Right lobe of liver (tissue), 6 donors: ENCODE data around the gene RBP4. TPM values are rescaled to one million over a fixed set of nuclear protein-coding genes. Genes with fewer than 3 reads are reported as not detected.

Experiments
- ATAC-seq, 4 donors: fragments of 200-7000 bp; cut with Tn5 transposase; one replicate each; pipeline ENCODE4 v1.9.1; 2020; ENCODE audit warnings: mild to moderate bottlenecking in 4 of 4, moderate library complexity in 4 of 4
- DNase-seq, 3 donors: peaks; one replicate each; pipeline ENCODE4 v3.0.0-alpha.2; 2020
- H3K27ac ChIP-seq, 3 donors: fragments of 200-600 bp; one replicate each; pipeline ENCODE4 v1.8.0; 2022
- H3K27me3 ChIP-seq, 2 donors: fragments of 200-600 bp; one replicate each; pipeline ENCODE4 v1.8.0; 2022
- H3K36me3 ChIP-seq, 4 donors: fragments of 200-600 bp; sonication (generic) in 1 of 4; one replicate each; pipeline versions ENCODE4 v1.5.1 to v1.8.0; 2017 to 2022; ENCODE audit warnings: control low read depth in 1 of 4
- H3K4me1 ChIP-seq, 4 donors: fragments of 200-600 bp; sonication (generic) in 1 of 4; one replicate each; pipeline versions ENCODE4 v1.5.1 to v1.8.0; 2017 to 2022; ENCODE audit warnings: control low read depth in 1 of 4
- H3K4me3 ChIP-seq, 3 donors: fragments of 200-600 bp; one replicate each; pipeline ENCODE4 v1.8.0; 2022
- H3K9me3 ChIP-seq, 4 donors: fragments of 200-600 bp; sonication (generic) in 1 of 4; one replicate each; pipeline versions ENCODE4 v1.5.1 to v1.8.0; 2017 to 2022; ENCODE audit warnings: control low read depth in 1 of 4
- POLR2A ChIP-seq: fragments of 450-650 bp; IDR thresholded peaks from one replicate; pipeline ENCODE4 v1.6.1; 2017; ENCODE audit warnings: antibody characterized with exemption, mild to moderate bottlenecking
- WGBS: methylation state at CpG from one replicate; pipeline ENCODE4 v1.1.6; 2018; ENCODE audit warnings: low coverage, low lambda C conversion rate; ENCODE audit not compliant: insufficient coverage; ENCODE audit errors: missing lambda C conversion rate; 5-methylcytosine and 5-hydroxymethylcytosine counted together
- intact Hi-C, 2 donors: fragments of 100-400 bp; cut with DNase I; formaldehyde crosslinking; loops; one replicate each; pipeline versions ENCODE4 v1.11.2 to v1.14.1; 2022
- total RNA-seq, 6 experiments: library from RNA; depleted of rRNA in 2 of 6; stranded (reverse); fragments of >200 nt in 2 of 6; fragmentation: NEBNext Ultra II Directional in 3 of 6; extraction: Animal tissue kit (Norgen Biotek cat#: 25700) in 3 of 6; gene quantifications; one replicate each; pipeline versions ENCODE4 v1.1.0 to v1.2.4, GENCODE V29; 2016 to 2023
- TF ChIP-seq, protein P1 (sequence below), 4 donors: fragments of 200-600 bp in 3 of 4; fragments of 450-650 bp in 1 of 4; IDR thresholded peaks; one replicate each; pipeline versions ENCODE4 v1.5.1 to v1.8.0; 2016 to 2022; ENCODE audit warnings: antibody characterized with exemption in 4 of 4, mild to moderate bottlenecking in 2 of 4
- donor health status: DM: no; HTN: yes; CAD: no.
- donor health status: DM: no; HTN: no; CAD: no.
- donor health status: DM: no; HTN: no; CAD: no.
- donor health status: DM: no; HTN: yes; CAD: no.
- donor health status: DM: no; HTN: yes; CAD: no.

Gene RBP4
- total RNA-seq, 6 experiments from 2014 or later, result 4,975 to 8,539 (median 5,621) TPM

DNA sequence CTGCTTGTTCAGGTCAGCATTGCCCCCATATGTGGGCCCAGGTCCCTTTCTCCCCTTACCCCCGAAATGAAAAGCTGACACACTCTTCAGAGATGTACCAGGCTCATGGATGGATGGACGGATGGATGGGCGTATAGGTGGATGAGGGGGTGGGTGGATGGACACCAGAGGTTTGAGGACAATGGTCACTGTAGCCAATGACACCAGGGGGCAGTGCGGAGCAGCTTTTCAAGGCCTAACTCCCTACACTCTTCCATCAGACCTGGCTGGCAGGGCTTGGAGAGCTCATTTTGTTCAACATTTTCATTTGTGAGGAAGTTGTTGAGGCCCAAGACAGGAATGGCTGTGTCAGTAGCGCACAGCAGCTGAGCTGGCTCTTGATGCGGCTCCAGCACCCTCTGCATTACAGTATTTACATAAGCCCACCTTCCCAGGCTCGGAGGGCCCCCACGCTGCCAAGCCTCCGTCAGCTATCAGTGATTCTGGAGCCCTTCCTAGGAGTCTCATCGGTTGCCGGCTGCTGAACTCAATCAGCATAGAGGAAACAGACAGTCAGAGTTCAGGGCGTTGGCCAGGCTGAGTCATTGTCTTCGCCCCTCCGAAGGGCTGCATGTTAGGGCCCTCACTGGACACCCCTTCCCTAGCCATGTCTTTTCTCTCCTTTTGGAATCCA is 46.1 kb downstream of the RBP4 start:
- intact Hi-C loops, result loop anchor here in 1 of 2 donors (10.0 kb wide), 1 partner anchor 130 kb away; no protein-coding TSS in a partner anchor
- 26% methylated on average over 8 of the region's 14 CpGs for WGBS
- no peaks in the 10 kb centered on the region for H3K36me3 ChIP-seq
- peaks cover 0 to 6% (median 0%) of the 10 kb centered on the region in 4 donors for H3K4me1 ChIP-seq
- H3K27me3 ChIP-seq, result no peaks in the 10 kb centered on the region
- no peaks in the 10 kb centered on the region for H3K9me3 ChIP-seq
- DNase-seq (peak; percentile 80 to 84 (median 81)), ATAC-seq (peak; percentile 90 to 98 (median 97))
- no peak for TF ChIP-seq POLR2A
- TF ChIP-seq, protein P1, sequence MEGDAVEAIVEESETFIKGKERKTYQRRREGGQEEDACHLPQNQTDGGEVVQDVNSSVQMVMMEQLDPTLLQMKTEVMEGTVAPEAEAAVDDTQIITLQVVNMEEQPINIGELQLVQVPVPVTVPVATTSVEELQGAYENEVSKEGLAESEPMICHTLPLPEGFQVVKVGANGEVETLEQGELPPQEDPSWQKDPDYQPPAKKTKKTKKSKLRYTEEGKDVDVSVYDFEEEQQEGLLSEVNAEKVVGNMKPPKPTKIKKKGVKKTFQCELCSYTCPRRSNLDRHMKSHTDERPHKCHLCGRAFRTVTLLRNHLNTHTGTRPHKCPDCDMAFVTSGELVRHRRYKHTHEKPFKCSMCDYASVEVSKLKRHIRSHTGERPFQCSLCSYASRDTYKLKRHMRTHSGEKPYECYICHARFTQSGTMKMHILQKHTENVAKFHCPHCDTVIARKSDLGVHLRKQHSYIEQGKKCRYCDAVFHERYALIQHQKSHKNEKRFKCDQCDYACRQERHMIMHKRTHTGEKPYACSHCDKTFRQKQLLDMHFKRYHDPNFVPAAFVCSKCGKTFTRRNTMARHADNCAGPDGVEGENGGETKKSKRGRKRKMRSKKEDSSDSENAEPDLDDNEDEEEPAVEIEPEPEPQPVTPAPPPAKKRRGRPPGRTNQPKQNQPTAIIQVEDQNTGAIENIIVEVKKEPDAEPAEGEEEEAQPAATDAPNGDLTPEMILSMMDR (IDR thresholded peaks at IDR 0.05), result peak; percentile 69 to 82 (median 78)
- H3K27ac ChIP-seq, result no peak overlapping the region
- no peak overlapping the region for H3K4me3 ChIP-seq

DNA sequence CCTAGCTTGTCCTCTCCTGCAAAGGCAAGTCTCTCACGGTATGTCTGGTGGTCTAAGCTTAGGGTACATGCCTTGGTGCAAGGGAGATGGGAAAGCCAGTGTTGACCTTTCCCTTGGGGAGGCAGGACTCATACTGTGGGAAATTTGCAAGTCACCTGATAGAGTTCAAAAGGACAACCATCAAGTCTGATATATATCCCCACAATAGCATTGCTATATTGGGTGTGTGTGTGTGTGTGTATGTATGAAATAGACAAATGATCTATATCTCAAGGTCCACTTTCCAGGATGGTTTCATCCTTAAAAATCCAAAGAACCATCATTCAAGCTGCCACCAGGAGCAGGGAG is 46.7 kb downstream of the RBP4 start:
- Histone ChIP-seq H3K27me3 (no peaks in the 10 kb centered on the region), H3K9me3 (no peaks in the 10 kb centered on the region), H3K36me3 (no peaks in the 10 kb centered on the region), H3K4me1 (peaks cover 0 to 6% (median 0%) of the 10 kb centered on the region in 4 donors), H3K27ac (no peak overlapping the region), H3K4me3 (no peak overlapping the region)
- DNase-seq (no peak), ATAC-seq (no peak)
- WGBS, result 60% methylated on average over 1 of the region's 1 CpG
- no peak for TF ChIP-seq POLR2A
- TF ChIP-seq, protein P1 (IDR thresholded peaks at IDR 0.05), result no peak
- intact Hi-C loops, result loop anchor here in 1 of 2 donors (10.0 kb wide), 1 partner anchor 131 kb away; no protein-coding TSS in a partner anchor

DNA sequence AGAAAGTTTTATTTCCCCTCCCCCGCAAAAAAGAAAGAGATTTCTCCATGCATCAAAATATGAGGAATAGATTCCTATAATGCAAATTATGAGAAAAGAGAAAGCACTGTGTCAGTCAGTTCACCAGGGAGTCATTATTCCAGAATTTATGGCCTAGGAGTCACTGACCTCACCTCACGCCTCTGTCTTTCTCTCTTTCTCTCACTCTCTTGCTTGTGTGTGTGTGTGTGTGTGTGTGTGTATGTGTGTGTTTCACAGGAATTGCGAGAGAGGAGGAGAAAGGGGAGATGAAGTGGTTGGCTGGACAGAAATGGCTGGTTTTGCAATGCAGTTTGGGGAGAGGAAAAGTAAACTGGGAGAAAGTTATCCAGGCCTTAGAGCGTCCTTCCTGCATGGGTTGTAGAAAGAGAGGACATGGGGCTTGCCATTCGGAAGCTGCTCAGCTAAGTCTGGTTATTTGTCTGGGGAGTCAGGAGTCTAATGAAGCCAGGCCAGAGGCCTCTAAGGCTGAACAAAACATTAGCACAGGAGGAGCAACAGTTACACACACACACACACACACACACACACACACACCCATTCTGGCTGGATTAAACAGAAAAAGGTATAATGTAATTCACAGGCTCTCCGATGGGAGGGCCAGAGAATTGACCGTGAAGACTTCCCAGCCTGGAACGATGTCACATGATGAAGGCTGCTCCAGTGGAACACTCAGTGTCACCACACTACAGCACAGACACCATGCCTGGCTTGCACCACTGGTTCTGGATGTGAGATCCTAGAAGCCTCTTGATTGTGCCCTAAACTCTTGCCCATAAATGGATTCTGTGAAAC is 47.3 kb downstream of the RBP4 start:
- WGBS, result 66% methylated on average over 6 of the region's 8 CpGs
- intact Hi-C loops, result loop anchor here in 1 of 2 donors (10.0 kb wide), 1 partner anchor 131 kb away; no protein-coding TSS in a partner anchor
- Histone ChIP-seq H3K4me3 (no peak overlapping the region), H3K9me3 (no peaks in the 10 kb centered on the region), H3K27me3 (no peaks in the 10 kb centered on the region), H3K4me1 (peaks cover 0 to 6% (median 0%) of the 10 kb centered on the region in 4 donors), H3K36me3 (no peaks in the 10 kb centered on the region), H3K27ac (no peak overlapping the region)
- ATAC-seq, result peak; percentile 10 to 75 (median 18)
- DNase-seq, result no peak
- TF ChIP-seq, protein P1 (IDR thresholded peaks at IDR 0.05), result no peak
- TF ChIP-seq POLR2A, result no peak

DNA sequence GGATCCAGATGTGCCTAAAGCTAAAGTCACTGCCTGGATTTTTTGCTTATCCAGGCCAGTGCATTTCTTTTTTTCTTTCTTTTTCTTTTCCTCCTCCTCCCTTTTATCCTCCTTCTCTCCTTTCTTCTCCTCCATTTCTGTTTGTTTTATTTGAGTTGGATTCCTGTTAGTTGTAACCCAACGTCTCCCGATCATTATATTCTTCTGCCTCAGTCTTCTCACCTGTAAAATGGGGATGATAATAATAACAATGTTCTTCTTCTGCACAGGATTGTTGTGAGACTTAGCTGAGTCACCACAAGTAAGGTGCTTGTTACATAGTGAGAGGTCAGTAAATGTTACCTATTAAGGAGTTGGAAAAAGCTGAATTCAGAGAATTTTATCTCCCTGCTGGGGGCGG is 48.3 kb downstream of the RBP4 start:
- intact Hi-C loops, result loop anchor here in 1 of 2 donors (10.0 kb wide), 1 partner anchor 132 kb away; no protein-coding TSS in a partner anchor
- 92% methylated on average over 3 of the region's 3 CpGs for WGBS
- no peaks in the 10 kb centered on the region for H3K36me3 ChIP-seq
- no peaks in the 10 kb centered on the region for H3K27me3 ChIP-seq
- H3K27ac ChIP-seq, result no peak overlapping the region
- H3K4me3 ChIP-seq, result no peak overlapping the region
- DNase-seq (no peak), ATAC-seq (no peak)
- TF ChIP-seq POLR2A, result no peak
- TF ChIP-seq, protein P1 (IDR thresholded peaks at IDR 0.05), result no peak
- peaks cover 0 to 6% (median 0%) of the 10 kb centered on the region in 4 donors for H3K4me1 ChIP-seq
- H3K9me3 ChIP-seq, result no peaks in the 10 kb centered on the region
